Activated CD4-positive, CD25-positive, alpha-beta regulatory T cell treated with anti-CD3 and anti-CD28 coated beads, Interleukin-2, amount 50 U/mL, for 16 hours (primary cell): Measurements from ENCODE around the gene DNASE1L1.
"Not testable (repeated sequence)": the region's sequence is repeated elsewhere in the genome, so short reads cannot be mapped to it uniquely, and the experiment has no call there.

Source experiments
- DNase-seq: peaks from one replicate; pipeline ENCODE4 v3.0.0-alpha.2; 2020; ENCODE audit warnings: low read depth, low spot score

DNASE1L1 gene

DNA sequence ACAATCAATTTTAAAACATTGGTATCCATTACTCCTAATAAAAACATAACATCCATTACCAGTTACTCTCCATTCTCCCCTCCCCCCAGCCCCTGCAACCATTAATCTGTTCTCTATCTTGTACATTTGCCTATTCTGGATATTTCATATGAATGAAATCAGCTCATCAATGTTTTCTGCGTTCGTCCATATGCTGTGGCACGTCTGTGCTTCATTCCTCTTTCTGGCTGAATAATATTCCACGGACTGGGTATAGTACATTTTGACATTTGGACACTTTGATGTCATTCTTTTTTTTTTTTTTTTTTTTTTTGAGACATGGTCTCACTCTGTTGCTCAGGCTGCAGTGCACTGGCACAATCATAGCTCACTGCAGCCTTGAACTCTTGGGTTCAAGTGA lies 5.2 kb downstream of the DNASE1L1 start:
- no peak for DNase-seq

DNA sequence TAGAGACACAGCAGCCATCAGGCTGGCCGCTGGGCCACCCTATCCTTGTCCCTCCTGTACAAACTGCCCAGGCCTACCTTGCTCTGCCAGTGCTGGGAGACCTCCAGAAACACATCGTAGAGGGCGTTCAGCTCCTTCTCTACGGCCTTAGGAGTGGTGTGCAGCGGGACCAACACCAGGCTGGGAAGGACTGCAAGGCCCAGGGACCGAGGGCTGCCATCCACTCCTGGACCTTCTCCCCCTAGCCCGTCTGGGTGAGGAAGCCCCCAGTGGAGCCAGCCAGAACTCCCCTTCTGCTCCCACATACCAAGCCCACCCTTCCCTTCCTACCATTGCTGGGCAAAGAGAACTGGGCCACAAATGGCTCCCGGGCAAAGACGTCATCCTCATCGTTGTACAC lies 5.9 kb downstream of the DNASE1L1 start:
- DNase-seq, result no peak

DNA sequence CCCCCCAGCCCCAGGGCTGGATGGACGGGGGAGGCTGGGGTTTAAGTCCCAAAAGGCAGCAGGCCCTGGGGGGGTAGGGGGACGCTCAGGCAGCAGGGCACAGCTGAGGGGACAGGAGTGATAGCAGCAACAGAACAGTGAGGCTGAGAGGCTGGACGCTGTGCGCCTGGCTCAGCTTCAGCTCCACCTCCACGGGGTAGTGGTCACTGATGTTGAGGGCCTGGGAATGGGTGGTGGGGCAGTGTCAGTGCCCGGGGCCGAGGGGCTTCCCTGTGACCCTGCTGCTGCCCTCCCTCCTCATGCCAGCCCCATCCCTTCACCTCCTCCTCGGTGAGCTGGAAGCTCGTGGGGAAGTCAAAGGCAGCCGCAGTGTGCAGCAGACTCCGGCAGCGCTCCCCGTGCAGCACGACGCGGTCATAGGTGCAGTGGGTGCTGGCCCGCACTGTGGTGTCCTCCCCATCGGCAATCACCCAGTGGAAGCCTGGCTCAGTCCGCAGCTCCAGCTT lies 6.4 kb downstream of the DNASE1L1 start:
- no peak for DNase-seq

- no peak for DNase-seq
Measured at GRCh38 chrX:154401918-154402621, 7.0 kb downstream of the DNASE1L1 start.

GRCh38 chrX:154401045-154401799 lies 7.8 kb downstream of the DNASE1L1 start:
- DNase-seq, result no peak

DNA sequence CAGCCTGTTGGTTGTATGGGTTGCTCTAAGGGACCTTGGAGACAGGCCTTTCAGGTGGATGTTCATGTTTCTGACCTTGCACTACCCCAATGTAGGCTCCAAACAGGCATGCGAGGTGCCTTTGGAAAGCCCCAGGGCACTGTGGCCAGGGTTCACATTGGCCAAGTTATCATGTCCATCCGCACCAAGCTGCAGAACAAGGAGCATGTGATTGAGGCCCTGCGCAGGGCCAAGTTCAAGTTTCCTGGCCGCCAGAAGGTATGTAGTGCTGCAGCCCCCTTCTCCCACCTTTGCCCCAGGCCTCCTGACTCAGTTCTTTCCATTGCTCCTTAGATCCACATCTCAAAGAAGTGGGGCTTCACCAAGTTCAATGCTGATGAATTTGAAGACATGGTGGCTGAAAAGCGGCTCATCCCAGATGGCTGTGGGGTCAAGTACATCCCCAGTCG lies 8.7 kb downstream of the DNASE1L1 start:
- not testable (repeated sequence) for DNase-seq

- no peak for DNase-seq
Measured at GRCh38 chrX:154399527-154400368, 9.3 kb downstream of the DNASE1L1 start.

DNA sequence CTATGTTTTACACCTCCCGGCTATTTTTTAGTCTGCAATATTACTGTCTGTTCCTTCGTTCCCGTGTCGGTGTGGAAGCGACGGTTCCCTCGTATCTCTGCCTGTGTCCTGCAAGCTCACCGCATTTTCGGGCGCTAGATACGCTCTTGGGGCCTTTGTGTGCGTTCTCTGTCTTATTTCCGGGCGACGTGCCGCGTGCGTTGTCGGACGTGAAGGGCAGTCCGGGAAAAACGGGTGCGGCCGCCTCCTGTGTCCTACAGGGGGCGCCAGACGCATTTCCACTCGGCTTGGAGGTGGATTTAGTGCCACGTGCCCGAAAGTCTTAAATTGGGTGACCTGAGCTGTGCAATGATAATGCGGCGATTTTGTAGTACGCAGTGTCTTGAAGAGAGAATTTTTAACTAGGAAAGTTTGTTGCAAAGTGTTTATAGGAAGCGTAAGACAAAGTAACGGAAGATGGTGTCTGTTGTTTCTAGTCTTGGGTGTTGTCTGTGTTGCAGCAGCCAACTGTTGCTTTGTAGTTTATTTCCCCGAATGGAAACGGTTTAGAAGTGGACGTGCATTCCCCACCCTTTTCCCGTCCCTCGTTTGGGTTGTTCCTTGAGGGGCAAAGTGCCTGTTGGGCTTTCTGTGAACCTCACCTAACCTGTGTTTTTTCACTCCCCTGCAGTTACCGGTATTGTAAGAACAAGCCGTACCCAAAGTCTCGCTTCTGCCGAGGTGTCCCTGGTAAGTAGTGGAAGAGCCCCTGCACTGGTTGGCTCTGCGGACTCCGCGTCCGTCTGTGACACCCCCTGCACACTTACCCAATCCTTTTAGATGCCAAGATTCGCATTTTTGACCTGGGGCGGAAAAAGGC lies 10.2 kb downstream of the DNASE1L1 start:
- peak; percentile 71 for DNase-seq

DNA sequence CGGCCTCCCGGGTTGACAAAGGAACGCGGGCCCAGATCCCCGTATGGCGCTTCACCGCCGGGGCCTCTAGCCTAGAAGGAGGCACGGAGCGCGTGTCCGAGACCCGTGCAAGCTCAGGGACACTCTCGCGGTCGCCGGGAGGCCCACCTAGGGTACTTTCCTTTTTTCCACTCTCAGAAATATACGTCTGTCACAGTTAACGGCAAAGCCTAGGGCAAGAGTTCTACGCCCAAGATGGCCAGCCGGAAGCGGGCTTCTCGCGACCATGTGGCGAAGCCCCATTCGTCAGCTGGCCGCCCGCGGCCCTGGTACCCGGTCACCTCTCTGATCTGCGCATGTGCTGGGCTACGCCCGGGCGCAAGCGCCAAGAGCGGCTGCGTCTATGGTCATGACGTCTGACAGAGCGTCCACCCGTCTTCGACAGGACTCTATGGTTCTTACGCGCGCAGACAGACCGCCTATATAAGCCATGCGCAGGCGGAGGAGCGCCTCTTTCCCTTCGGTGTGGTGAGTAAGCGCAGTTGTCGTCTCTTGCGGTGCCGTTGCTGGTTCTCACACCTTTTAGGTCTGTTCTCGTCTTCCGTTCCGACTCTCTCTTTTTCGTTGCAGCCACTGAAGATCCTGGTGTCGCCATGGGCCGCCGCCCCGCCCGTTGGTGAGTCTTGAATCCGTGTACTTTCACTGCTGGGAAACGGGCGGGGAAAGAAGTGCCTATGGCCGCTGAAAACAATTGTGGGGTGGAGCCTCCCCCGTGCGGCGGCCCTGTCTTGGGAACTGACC lies 11.0 kb downstream of the DNASE1L1 start, which contains the start of gene RPL10:
Gene RPL10 (plus strand): TSS at position 490 of the 780 bp plus-strand sequence. CDS start 143 bp downstream, at position 633.
- peak; percentile 76 for DNase-seq

GRCh38 chrX:154396973-154397887 lies 11.8 kb downstream of the DNASE1L1 start:
- DNase-seq, result no peak

DNA sequence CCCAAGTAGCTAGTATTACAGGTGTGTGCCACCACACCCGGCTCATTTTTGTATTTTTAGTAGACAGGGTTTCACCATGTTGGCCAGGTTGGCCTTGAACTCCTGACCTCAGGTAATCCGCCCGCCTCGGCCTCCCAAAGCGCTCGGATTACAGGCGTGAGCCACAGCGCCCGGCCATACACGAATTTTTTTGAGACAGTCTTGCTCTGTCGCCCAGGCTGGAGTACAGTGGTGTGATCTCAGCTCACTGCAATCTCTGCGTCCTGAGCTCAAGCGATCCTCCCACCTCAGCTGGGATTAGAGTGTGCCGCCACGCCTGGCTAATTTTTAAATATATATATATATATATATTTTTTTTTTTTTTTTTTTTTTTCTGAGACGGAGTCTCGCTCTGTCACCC lies 12.7 kb downstream of the DNASE1L1 start:
- not testable (repeated sequence) for DNase-seq

DNA sequence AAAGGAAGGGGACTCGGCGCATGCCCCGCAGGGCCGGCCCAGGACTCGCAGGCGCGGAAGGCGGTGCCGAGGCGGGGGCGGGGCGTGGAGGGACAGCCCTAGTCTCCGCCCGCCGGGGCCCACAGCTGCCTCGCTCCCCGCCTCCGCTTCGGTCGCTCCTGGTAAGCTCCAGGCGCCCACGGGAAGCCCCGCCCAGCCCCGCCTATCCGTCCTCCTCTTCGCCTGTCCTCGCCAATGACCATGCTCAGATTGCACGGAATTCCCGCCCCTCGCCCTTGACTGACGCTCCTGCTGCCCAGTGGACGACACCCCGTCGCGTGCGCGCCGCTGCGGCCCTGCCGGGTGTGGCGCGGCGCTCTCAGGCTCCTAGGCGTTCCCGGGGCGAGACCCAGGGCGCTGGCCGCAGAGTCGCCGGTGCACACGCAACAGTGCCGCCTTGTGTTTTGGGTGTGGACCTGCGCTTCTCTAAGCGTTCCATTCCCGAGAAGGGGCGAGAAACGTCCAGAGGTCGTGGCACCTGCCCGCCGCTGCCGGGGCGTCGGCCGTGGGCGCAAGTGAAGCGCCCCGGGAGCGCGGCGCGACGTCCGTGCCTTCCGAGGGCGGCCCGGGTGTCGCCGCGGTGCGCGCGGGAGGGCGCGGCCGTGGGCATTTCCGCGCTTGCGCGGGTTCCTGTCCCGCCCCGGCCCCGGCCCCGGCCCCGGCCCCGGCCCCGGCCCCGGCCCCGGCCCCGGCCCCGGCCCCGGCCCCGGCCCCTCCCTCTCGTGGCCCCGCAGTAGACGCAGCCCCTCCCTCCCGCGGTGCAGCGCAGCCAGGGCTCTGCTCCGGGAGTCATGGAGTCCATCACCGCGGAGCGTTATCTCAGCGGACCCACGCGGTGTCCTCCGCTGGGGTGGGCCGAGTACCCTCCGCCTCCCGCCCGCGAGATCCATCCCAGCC lies 19.0 kb downstream of the DNASE1L1 start:
- DNase-seq, result not testable (repeated sequence)

GRCh38 chrX:154388649-154389048 lies 20.4 kb downstream of the DNASE1L1 start:
- not testable (repeated sequence) for DNase-seq

GRCh38 chrX:154388094-154388493 lies 21.0 kb downstream of the DNASE1L1 start:
- DNase-seq, result not testable (repeated sequence)

DNA sequence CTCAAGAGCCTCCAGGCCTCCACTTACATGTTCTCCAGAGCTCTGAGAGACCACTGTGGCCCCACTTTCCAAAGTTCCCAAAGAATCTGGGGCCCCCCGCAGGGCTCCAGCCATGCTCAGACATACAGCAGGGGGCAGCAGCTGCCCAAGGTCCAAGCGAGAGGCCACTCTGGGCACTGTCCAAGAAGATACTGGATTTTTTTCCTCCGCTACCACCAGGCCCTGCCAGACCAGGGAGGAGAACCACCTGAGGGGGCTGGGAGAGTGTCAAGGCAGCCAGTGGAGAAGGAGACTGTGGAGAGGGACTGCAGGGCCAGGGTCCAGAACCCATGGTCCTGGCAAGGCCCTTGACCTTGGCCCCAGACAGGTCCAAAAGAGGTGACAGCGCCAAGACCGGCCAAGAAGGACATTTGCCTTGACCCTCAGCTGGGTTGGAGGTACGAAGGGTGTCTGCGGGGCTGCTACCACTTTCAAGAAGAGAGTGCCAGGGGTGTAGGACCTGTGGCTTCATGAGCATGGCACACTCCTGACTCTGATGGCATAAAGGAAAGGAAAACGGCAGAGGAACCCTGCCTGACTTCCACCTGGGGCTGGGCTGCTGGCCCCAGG lies 24.7 kb downstream of the DNASE1L1 start:
- DNase-seq, result no peak

GRCh38 chrX:154383359-154384283 lies 25.4 kb downstream of the DNASE1L1 start:
- DNase-seq, result no peak
